Lower lobe of right lung (tissue), 2 donors: ENCODE results near the gene TMEM132D. TPM values are rescaled to one million over a fixed set of nuclear protein-coding genes. Genes with fewer than 3 reads are reported as not detected.

Source experiments
- ATAC-seq, 2 donors: fragments of 200-7000 bp; cut with Tn5 transposase; one replicate each; pipeline ENCODE4 v1.9.1; 2020 to 2022; ENCODE audit warnings: mild to moderate bottlenecking in 2 of 2, moderate library complexity in 2 of 2
- DNase-seq: peaks from one replicate; pipeline ENCODE4 v3.0.0-alpha.2; 2020
- H3K27ac ChIP-seq: fragments of 200-600 bp; one replicate; pipeline ENCODE4 v1.8.0; 2022
- H3K27me3 ChIP-seq: fragments of 200-600 bp; one replicate; pipeline ENCODE4 v1.8.0; 2022; ENCODE audit warnings: low read depth
- H3K36me3 ChIP-seq: fragments of 200-600 bp; one replicate; pipeline ENCODE4 v1.8.0; 2022; ENCODE audit warnings: mild to moderate bottlenecking
- H3K4me1 ChIP-seq: fragments of 200-600 bp; one replicate; pipeline ENCODE4 v1.8.0; 2022
- H3K4me3 ChIP-seq: fragments of 200-600 bp; one replicate; pipeline ENCODE4 v1.8.0; 2022; ENCODE audit warnings: mild to moderate bottlenecking
- H3K9me3 ChIP-seq: fragments of 200-600 bp; one replicate; pipeline ENCODE4 v1.8.0; 2022
- CTCF ChIP-seq: fragments of 200-600 bp; IDR thresholded peaks from one replicate; pipeline ENCODE4 v1.8.0; 2022; ENCODE audit warnings: antibody characterized with exemption, mild to moderate bottlenecking
- intact Hi-C: fragments of 100-400 bp; cut with DNase I; formaldehyde crosslinking; loops from one replicate; pipeline ENCODE4 v1.11.0; 2022
- total RNA-seq: library from RNA; stranded (reverse); fragmentation: NEBNext Ultra II Directional; extraction: Animal tissue kit (Norgen Biotek cat#: 25700); gene quantifications from one replicate; pipeline ENCODE4 v1.2.1, GENCODE V29; 2021
- donor health status: DM: no; HTN: yes; CAD: no; lungs with severe emphysema.

TMEM132D gene
- total RNA-seq, 1 donor from 2014 or later, result 0.06 TPM

GRCh38 chr12:129074379-129074778 lies 829.4 kb downstream of the TMEM132D start:
- Histone ChIP-seq H3K27me3 (no peaks in the 10 kb centered on the region), H3K36me3 (no peaks in the 10 kb centered on the region), H3K4me3 (no peak overlapping the region), H3K27ac (no peak overlapping the region), H3K9me3 (no peaks in the 10 kb centered on the region), H3K4me1 (no peaks in the 10 kb centered on the region)
- DNase-seq (no peak), ATAC-seq (no peak)
- TF ChIP-seq CTCF, result no peak
- intact Hi-C loops, result no loop called here

- ATAC-seq (no peak), DNase-seq (no peak)
- Histone ChIP-seq H3K9me3 (no peaks in the 10 kb centered on the region), H3K36me3 (no peaks in the 10 kb centered on the region), H3K27ac (no peak overlapping the region), H3K4me3 (no peak overlapping the region), H3K27me3 (no peaks in the 10 kb centered on the region), H3K4me1 (no peaks in the 10 kb centered on the region)
- no peak for TF ChIP-seq CTCF
- intact Hi-C loops, result no loop called here
Observed at GRCh38 chr12:129073157-129073915, 830.5 kb downstream of the TMEM132D start.

DNA sequence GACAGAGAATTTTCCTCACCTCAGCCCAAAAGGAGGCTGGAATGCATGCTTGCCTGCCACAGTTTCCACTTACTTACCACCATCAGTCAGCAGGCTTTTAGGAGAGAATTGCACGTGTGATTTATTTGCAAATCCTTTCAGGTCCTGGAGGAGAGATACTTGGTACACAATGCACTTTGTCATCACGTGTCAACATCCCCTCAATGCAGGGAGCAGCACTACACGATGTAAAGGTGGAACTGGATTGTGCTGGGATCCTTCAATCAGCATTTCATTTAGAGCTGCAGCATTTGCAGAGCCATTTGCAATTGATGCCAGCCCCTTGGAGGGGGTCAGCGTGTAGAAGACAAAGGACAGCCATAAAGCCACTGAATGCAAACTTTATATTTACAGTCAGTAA lies 832.5 kb downstream of the TMEM132D start:
- DNase-seq (no peak), ATAC-seq (no peak)
- Histone ChIP-seq H3K9me3 (no peaks in the 10 kb centered on the region), H3K27ac (no peak overlapping the region), H3K36me3 (no peaks in the 10 kb centered on the region), H3K4me3 (no peak overlapping the region), H3K4me1 (no peaks in the 10 kb centered on the region), H3K27me3 (no peaks in the 10 kb centered on the region)
- intact Hi-C loops, result no loop called here
- no peak for TF ChIP-seq CTCF

DNA sequence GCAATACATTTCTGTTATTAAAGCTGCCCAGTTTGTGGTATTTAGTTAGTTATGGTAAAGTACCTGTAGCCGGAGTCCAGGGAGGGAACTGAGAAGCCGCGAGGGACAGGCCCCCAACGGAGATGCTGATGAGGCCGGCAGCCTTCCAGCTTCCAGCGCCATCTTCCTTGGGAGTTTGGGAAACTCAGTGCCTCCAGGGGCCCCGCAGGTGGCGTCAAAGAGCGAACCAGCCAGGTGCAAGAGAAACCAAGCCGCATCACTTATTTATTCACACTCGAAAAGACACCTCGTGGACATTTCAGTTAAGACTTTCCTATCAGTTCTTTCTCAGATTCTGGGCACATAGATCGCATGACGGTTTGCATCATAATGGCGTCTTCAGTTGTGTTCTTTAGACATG lies 833.9 kb downstream of the TMEM132D start:
- intact Hi-C loops, result no loop called here
- Histone ChIP-seq H3K27ac (no peak overlapping the region), H3K4me1 (no peaks in the 10 kb centered on the region), H3K4me3 (no peak overlapping the region), H3K36me3 (no peaks in the 10 kb centered on the region), H3K9me3 (no peaks in the 10 kb centered on the region), H3K27me3 (no peaks in the 10 kb centered on the region)
- no peak for TF ChIP-seq CTCF
- ATAC-seq (no peak), DNase-seq (no peak)

GRCh38 chr12:129068684-129069083 lies 835.1 kb downstream of the TMEM132D start:
- Histone ChIP-seq H3K4me3 (no peak overlapping the region), H3K36me3 (no peaks in the 10 kb centered on the region), H3K27ac (no peak overlapping the region), H3K4me1 (no peaks in the 10 kb centered on the region), H3K9me3 (no peaks in the 10 kb centered on the region), H3K27me3 (no peaks in the 10 kb centered on the region)
- DNase-seq, result no peak
- ATAC-seq, result no peak
- intact Hi-C loops, result no loop called here
- no peak for TF ChIP-seq CTCF
